GM19395 (cell line): ENCODE data around the gene SLC30A1.
"Not testable (repeated sequence)": the region's sequence is repeated elsewhere in the genome, so short reads cannot be mapped to it uniquely, and the experiment has no call there.

Experiments
- ATAC-seq: cut with Tn5 transposase; IDR thresholded peaks from one replicate; pipeline ENCODE4 v1.9.1; 2021; ENCODE audit warnings: mild to moderate bottlenecking, moderate library complexity; ENCODE audit not compliant: unreplicated experiment

Gene SLC30A1

GRCh38 chr1:211578640-211579439, at the start of gene SLC30A1:
Gene SLC30A1 (minus strand): TSS chr1:211579161. CDS start chr1:211578612, 549 bp downstream.
- peak; percentile 86 for ATAC-seq

- no peak for ATAC-seq
Measured at GRCh38 chr1:211628417-211628816, 49.5 kb upstream of the SLC30A1 start.

GRCh38 chr1:211627259-211627658, 48.3 kb upstream of the SLC30A1 start:
- no peak for ATAC-seq

- ATAC-seq, result not testable (repeated sequence)
Measured at GRCh38 chr1:211625866-211626265, 46.9 kb upstream of the SLC30A1 start.

- no peak for ATAC-seq
Measured at GRCh38 chr1:211625040-211625439, 46.1 kb upstream of the SLC30A1 start.

- ATAC-seq, result no peak
Measured at GRCh38 chr1:211623515-211623914, 44.6 kb upstream of the SLC30A1 start.

- ATAC-seq, result no peak
Measured at GRCh38 chr1:211621447-211622198, 42.7 kb upstream of the SLC30A1 start.

- no peak for ATAC-seq
Measured at GRCh38 chr1:211620097-211620496, 41.1 kb upstream of the SLC30A1 start.

GRCh38 chr1:211619033-211619996, 40.4 kb upstream of the SLC30A1 start:
- ATAC-seq, result no peak

GRCh38 chr1:211616965-211617297, 38.0 kb upstream of the SLC30A1 start:
- ATAC-seq, result no peak

- no peak for ATAC-seq
Measured at GRCh38 chr1:211616231-211616964, 37.4 kb upstream of the SLC30A1 start.

GRCh38 chr1:211614615-211615014, 35.7 kb upstream of the SLC30A1 start:
- ATAC-seq, result no peak

- no peak for ATAC-seq
Measured at GRCh38 chr1:211613951-211614350, 35.0 kb upstream of the SLC30A1 start.

GRCh38 chr1:211613108-211613947, 34.4 kb upstream of the SLC30A1 start:
- ATAC-seq, result no peak

- ATAC-seq, result no peak
Measured at GRCh38 chr1:211612786-211613107, 33.8 kb upstream of the SLC30A1 start.

GRCh38 chr1:211611818-211612217, 32.9 kb upstream of the SLC30A1 start:
- ATAC-seq, result no peak

- no peak for ATAC-seq
Measured at GRCh38 chr1:211610779-211611556, 32.0 kb upstream of the SLC30A1 start.

- ATAC-seq, result no peak
Measured at GRCh38 chr1:211609120-211610024, 30.4 kb upstream of the SLC30A1 start.
